Measurements from ENCODE around the gene WNT9A.

Gene WNT9A

DNA sequence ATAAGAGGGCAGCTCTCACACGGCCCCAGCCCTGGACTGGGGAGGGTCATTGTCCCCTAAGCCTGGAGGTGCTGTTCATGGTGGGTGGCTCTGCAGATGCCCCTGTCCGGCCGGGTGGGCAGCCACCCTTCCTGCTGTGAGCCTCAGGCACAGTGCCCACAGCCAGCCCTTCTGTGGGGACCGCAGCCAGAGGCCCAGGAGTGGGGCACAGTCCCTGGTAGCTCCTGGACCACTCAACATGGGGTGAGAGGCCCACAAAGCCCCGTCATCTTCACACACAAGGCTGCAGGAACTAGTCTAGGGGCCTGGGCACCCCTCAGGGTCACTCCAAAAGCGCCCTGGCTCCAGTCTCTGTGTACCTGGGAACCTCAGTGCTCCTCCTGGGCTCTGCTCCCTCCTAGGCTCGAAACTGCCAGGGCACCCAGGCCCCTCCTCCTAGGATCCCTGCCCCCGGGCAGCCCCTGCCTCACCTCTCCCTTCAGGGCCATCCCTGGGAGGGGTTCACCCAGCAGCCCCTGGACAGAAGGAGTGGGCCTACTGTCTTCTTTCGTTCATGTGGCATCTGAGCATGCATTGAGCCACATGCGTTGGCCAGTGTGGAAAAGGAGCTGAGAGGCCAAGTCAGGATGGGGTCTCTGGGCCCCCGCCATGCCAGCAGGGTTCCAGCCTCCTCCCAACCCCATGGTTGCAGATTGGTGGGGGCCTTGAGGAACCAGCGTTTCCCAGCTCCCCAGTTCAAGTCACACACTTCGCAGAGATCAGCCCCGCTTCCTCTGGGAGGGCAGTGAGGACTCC lies 43.0 kb downstream of the WNT9A start:
- no peak overlapping the region for H3K4me3 ChIP-seq
- no peak overlapping the region for H3K27ac ChIP-seq
- TF ChIP-seq FOXP2 (optimal IDR thresholded peaks at IDR 0.05; ENCODE audit: control extremely low read depth, extremely low read length, insufficient read depth) (no peak), POLR2AphosphoS5 (IDR thresholded peaks at IDR 0.05; ENCODE audit: borderline replicate concordance, low read depth, low read length) (no peak), EZH2 (IDR thresholded peaks at IDR 0.05) (no peak)

DNA sequence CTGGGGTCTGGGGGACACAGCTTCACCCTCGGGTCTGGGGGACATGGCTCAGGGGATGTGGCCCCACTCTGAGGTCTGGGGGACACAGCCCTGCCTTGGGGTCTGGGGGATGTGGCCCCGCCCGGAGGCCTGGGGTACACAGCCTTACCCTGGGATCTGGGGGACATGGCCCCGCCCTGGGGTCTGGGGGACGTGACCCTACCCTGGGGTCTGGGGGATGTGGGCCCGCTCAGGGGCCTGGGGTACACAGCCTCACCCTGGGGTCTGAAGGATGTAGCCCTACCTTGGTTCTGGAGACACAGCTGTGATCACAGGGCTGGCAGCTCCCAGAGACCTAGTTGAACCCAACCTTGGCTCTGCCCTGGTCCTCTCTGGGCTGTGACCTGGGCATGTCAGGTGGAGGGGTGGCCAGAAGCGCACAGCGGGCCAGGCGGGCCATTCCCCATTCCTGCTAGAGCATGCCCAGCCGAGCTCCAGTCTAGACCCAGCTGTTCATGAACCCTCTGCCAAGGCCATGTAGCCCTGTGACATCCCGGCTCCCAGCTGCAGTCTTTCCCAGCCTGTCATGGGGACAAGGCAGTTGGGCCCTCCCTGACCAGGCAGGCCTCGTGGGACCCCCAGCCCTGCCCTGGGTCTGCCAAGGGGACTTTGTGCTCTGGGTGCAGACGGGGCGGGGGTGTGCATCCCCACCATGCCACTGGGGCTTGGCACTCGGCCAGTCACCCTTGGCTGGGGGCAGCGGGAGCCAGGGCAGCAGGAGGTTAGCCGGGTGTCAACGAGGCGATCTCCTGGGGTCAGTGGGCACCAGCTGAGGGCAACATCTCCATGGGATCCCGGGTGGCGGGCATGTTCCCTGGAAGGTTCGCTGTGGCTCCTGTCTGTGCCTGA lies 43.9 kb downstream of the WNT9A start:
- Histone ChIP-seq H3K4me3 (no peak overlapping the region), H3K9ac (ENCODE audit: insufficient read length) (no peak overlapping the region), H3K27ac (no peak overlapping the region), H3K9me3 (ENCODE audit: low read depth, low read length) (no peaks in the 10 kb centered on the region), H3K36me3 (ENCODE audit: insufficient read depth, low read length) (no peaks in the 10 kb centered on the region)
- DNase-seq (ENCODE audit: low read depth, low spot score), result no peak
- TF ChIP-seq FOXP2 (optimal IDR thresholded peaks at IDR 0.05; ENCODE audit: control extremely low read depth, extremely low read length, insufficient read depth) (no peak), POLR2AphosphoS5 (IDR thresholded peaks at IDR 0.05; ENCODE audit: borderline replicate concordance, low read depth, low read length) (no peak), EZH2 (IDR thresholded peaks at IDR 0.05) (no peak)

More for the DNA sequence above, 43.0 kb downstream of the WNT9A start:
- DNase-seq (ENCODE audit: low read depth, low spot score), result no peak
- H3K9me3 ChIP-seq (ENCODE audit: low read depth, low read length), result no peaks in the 10 kb centered on the region
- no peak overlapping the region for H3K9ac ChIP-seq (ENCODE audit: insufficient read length)
- H3K36me3 ChIP-seq (ENCODE audit: insufficient read depth, low read length), result no peaks in the 10 kb centered on the region

DNA sequence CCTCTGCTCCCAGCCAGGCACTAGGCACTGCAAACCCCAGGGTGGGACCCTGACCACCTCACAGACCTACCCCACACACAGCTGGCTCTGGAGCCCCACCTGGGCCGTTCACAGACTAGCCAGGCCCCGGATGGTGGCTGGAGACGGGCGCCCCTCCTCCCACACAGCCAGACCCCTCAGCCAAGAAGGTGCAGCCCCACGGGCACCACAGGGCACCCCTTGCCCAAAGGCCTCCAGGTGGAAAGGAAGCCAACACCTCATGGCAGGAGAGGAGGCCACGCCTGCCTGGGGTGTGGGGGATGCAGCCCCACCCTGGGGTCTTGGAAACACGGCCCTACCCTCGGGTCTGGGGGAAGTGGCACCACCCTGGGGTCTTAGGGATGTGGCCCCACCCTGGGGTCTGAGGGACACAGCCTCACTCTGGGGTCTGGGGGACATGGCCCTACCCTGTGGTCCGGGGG lies 44.6 kb downstream of the WNT9A start:
- H3K9ac ChIP-seq (ENCODE audit: insufficient read length), result no peak overlapping the region
- no peaks in the 10 kb centered on the region for H3K9me3 ChIP-seq (ENCODE audit: low read depth, low read length)
- no peak overlapping the region for H3K4me3 ChIP-seq
- no peaks in the 10 kb centered on the region for H3K36me3 ChIP-seq (ENCODE audit: insufficient read depth, low read length)
- no peak for DNase-seq (ENCODE audit: low read depth, low spot score)
- TF ChIP-seq POLR2AphosphoS5 (IDR thresholded peaks at IDR 0.05; ENCODE audit: borderline replicate concordance, low read depth, low read length), result no peak
- TF ChIP-seq EZH2 (IDR thresholded peaks at IDR 0.05), result no peak
- TF ChIP-seq FOXP2 (optimal IDR thresholded peaks at IDR 0.05; ENCODE audit: control extremely low read depth, extremely low read length, insufficient read depth), result no peak
- H3K27ac ChIP-seq, result no peak overlapping the region

DNA sequence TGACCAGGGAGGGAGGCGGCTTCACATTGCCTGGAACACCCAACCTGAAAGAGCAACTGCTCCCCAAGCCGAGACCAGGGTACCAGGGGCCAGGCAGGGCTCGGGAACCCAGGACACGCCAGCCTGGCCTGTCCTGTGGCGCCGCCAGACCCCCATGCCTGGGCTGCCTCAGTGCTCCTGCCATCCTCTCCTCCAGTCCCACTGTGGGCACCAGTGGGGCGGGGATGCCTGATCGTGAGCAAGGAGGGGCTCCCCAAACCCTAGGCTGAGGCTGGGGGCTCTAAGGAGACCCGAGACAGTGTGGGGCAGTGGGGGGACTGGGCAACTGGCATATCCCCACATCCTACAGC lies 45.1 kb downstream of the WNT9A start:
- no peak for DNase-seq (ENCODE audit: low read depth, low spot score)
- H3K9ac ChIP-seq (ENCODE audit: insufficient read length), result no peak overlapping the region
- H3K27ac ChIP-seq, result no peak overlapping the region
- H3K9me3 ChIP-seq (ENCODE audit: low read depth, low read length), result no peaks in the 10 kb centered on the region
- no peak overlapping the region for H3K4me3 ChIP-seq
- no peak for TF ChIP-seq EZH2 (IDR thresholded peaks at IDR 0.05)
- TF ChIP-seq POLR2AphosphoS5 (IDR thresholded peaks at IDR 0.05; ENCODE audit: borderline replicate concordance, low read depth, low read length), result no peak
- no peak for TF ChIP-seq FOXP2 (optimal IDR thresholded peaks at IDR 0.05; ENCODE audit: control extremely low read depth, extremely low read length, insufficient read depth)
- no peaks in the 10 kb centered on the region for H3K36me3 ChIP-seq (ENCODE audit: insufficient read depth, low read length)

DNA sequence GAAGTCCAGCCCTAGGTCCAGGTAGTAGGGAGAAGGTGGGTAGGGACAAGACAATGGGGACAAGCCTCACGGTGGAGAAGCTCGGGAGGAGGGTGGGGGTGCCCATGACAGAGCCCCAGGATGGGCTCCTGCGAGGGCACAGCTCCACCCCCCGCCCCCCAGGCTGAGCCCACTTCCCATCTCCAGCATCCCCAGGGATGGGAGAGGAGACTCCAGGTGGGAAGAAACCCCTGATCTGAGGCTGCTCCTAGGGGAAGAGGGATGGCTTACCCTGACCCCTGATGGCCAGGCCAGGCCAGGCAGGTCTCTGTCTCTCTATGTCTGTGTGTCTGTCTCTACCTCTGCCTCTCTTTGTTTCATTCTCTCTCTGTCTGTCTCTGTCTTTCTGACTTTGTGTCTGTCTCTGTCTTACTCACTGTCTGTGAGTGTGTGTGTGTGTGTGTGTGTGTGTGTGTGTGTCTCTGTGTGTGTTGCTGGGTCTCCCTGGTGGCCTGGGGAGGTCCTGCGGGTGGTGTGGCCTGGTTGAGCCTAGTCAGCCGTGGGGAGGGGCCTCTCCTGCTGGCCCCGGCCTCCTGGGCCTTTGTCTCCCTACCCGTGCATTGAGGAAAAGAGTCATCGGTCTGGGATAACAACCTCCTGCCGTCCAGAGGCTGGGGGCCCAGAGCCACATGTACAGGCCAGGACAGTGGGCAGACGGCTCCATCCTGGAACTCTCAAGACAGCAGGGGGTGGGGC lies 45.7 kb downstream of the WNT9A start:
- TF ChIP-seq POLR2AphosphoS5 (IDR thresholded peaks at IDR 0.05; ENCODE audit: borderline replicate concordance, low read depth, low read length), result no peak
- Histone ChIP-seq H3K9me3 (ENCODE audit: low read depth, low read length) (no peaks in the 10 kb centered on the region), H3K27ac (no peak overlapping the region), H3K36me3 (ENCODE audit: insufficient read depth, low read length) (no peaks in the 10 kb centered on the region), H3K9ac (ENCODE audit: insufficient read length) (no peak overlapping the region), H3K4me3 (no peak overlapping the region)
- no peak for DNase-seq (ENCODE audit: low read depth, low spot score)

DNA sequence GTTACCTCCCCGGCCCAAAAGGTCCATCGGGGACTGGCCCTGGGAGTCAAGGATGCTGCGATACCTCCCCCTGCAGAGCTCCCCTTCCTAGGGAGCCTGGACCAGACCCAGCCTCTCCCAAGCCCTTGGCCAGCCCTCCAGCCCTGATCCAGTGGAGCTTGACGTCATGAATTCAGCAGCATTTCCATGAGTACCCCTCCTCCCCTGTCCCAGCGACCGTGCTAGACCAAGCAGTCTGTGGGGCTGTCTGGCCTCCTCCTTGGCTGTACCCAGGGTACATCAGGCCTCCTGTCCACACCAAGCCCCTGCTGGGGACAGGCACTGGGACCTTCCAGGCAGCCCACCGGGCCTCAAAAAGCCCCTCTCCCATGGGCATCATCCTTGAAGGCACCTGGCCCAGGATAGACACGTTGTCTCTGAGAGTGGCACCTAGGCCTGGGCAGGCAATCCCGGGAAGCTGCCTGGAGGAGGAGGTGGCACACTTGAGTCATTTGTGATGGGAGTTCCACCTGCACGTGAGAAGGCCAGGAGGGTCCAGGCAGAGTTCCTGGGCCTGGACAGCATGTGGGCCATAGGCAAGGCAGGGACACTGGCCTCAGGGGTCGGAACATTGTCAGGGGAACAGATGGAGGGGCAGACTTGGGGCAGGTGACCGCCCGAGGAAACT lies 46.4 kb downstream of the WNT9A start:
- Histone ChIP-seq H3K9me3 (ENCODE audit: low read depth, low read length) (no peaks in the 10 kb centered on the region), H3K9ac (ENCODE audit: insufficient read length) (no peak overlapping the region), H3K4me3 (no peak overlapping the region), H3K36me3 (ENCODE audit: insufficient read depth, low read length) (no peaks in the 10 kb centered on the region), H3K27ac (no peak overlapping the region)
- TF ChIP-seq POLR2AphosphoS5 (IDR thresholded peaks at IDR 0.05; ENCODE audit: borderline replicate concordance, low read depth, low read length) (no peak), FOXP2 (optimal IDR thresholded peaks at IDR 0.05; ENCODE audit: control extremely low read depth, extremely low read length, insufficient read depth) (no peak)
- no peak for DNase-seq (ENCODE audit: low read depth, low spot score)

DNA sequence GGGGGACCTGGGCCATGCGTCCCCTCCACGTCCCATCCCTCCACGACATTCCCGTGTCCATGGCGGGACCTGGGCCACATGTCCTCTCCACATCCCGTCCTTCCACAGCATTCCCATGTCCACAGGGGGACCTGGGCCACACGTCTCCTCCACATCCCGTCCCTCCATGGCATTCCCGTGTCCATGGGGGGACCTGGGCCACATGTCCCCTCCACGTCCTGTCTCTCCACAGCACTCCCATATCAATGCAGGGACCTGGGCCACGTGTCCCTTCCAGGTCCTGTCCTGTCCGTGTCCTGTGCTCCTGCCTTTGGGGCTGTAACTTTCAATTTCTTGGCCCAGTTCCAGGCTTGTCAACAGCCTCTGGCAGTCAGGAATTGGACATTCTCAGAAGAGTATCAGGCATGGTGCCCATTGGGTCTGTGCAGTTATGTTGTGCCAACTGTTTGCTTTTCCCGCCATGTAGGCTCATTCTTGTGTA lies 47.1 kb downstream of the WNT9A start:
- no peak for DNase-seq (ENCODE audit: low read depth, low spot score)
- no peaks in the 10 kb centered on the region for H3K9me3 ChIP-seq (ENCODE audit: low read depth, low read length)
- no peak overlapping the region for H3K27ac ChIP-seq
- no peak overlapping the region for H3K4me3 ChIP-seq
- H3K36me3 ChIP-seq (ENCODE audit: insufficient read depth, low read length), result no peaks in the 10 kb centered on the region
- TF ChIP-seq POLR2AphosphoS5 (IDR thresholded peaks at IDR 0.05; ENCODE audit: borderline replicate concordance, low read depth, low read length), result no peak
- no peak for TF ChIP-seq EZH2 (IDR thresholded peaks at IDR 0.05)
- no peak for TF ChIP-seq FOXP2 (optimal IDR thresholded peaks at IDR 0.05; ENCODE audit: control extremely low read depth, extremely low read length, insufficient read depth)
- H3K9ac ChIP-seq (ENCODE audit: insufficient read length), result no peak overlapping the region
